GM19395 (cell line): ENCODE results near the gene KLF1.
"Not testable (repeated sequence)": the region's sequence is repeated elsewhere in the genome, so short reads cannot be mapped to it uniquely, and the experiment has no call there.

ENCODE experiments used
- ATAC-seq: cut with Tn5 transposase; IDR thresholded peaks from one replicate; pipeline ENCODE4 v1.9.1; 2021; ENCODE audit warnings: mild to moderate bottlenecking, moderate library complexity; ENCODE audit not compliant: unreplicated experiment

The KLF1 gene

GRCh38 chr19:12868540-12869112 is 18.4 kb downstream of the KLF1 start:
- ATAC-seq, result no peak

GRCh38 chr19:12867120-12868099 is 19.6 kb downstream of the KLF1 start:
- ATAC-seq, result peak; percentile 57

GRCh38 chr19:12866416-12867119 is 20.4 kb downstream of the KLF1 start:
- ATAC-seq, result no peak

- ATAC-seq, result no peak
Measured at GRCh38 chr19:12865746-12866415, 21.1 kb downstream of the KLF1 start.

- ATAC-seq, result no peak
Measured at GRCh38 chr19:12864721-12865715, 22.0 kb downstream of the KLF1 start.

- ATAC-seq, result no peak
Measured at GRCh38 chr19:12864143-12864542, 22.9 kb downstream of the KLF1 start.

GRCh38 chr19:12859546-12859945 is 27.5 kb downstream of the KLF1 start:
- no peak for ATAC-seq

GRCh38 chr19:12858041-12858928 is 28.7 kb downstream of the KLF1 start:
- no peak for ATAC-seq

- no peak for ATAC-seq
Measured at GRCh38 chr19:12856653-12857052, 30.3 kb downstream of the KLF1 start.

- peak; percentile 47 for ATAC-seq
Measured at GRCh38 chr19:12847159-12848139, 39.6 kb downstream of the KLF1 start.

- ATAC-seq, result not testable (repeated sequence)
Measured at GRCh38 chr19:12846613-12847012, 40.4 kb downstream of the KLF1 start.

- ATAC-seq, result no peak
Measured at GRCh38 chr19:12843999-12844732, 42.8 kb downstream of the KLF1 start.

GRCh38 chr19:12843328-12843727 is 43.7 kb downstream of the KLF1 start:
- no peak for ATAC-seq

GRCh38 chr19:12842511-12842910 is 44.5 kb downstream of the KLF1 start:
- ATAC-seq, result no peak

- no peak for ATAC-seq
Measured at GRCh38 chr19:12841094-12841493, 45.9 kb downstream of the KLF1 start.

- ATAC-seq, result no peak
Measured at GRCh38 chr19:12840091-12841079, 46.6 kb downstream of the KLF1 start.
